Loucy (cell line): ENCODE results near the gene ASB9.

Source experiments
- CTCF ChIP-seq: fragments of 200-600 bp; sonication (generic); conservative IDR thresholded peaks from 2 replicates; pipeline ENCODE4 v1.5.1; 2014; ENCODE audit warnings: mild to moderate bottlenecking, antibody characterized with exemption, low read length
- EZH2phosphoT487 ChIP-seq: fragments of 200-600 bp; IDR thresholded peaks from 2 replicates; pipeline ENCODE4 v1.6.1; 2018; ENCODE audit warnings: antibody characterized with exemption, mild to moderate bottlenecking, moderate library complexity, borderline replicate concordance

GRCh38 chrX:15298780-15299179 lies 28.9 kb upstream of the ASB9 start:
- TF ChIP-seq CTCF (no peak), EZH2phosphoT487 (no peak)
